ENCODE measurements around the gene PPP4R2.

DNA sequence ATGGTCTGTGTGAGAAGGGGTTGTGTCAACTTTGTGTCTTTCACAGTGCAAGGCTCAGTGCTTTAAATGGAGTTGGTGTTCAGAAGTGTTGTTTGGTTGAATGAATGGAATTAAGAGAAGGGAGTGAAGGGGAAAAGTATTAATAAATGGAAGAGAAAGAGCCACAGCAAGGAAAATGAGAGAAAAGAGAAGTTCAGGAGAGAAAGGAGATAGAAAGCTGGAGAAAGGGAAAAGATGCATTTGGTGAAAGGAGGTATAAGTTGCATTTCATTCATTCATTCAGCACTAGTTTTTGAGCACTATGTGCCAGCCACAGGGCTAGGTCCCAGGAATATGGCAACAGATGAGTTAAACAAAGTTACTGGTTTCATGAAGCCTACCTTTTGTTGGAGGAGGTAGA is 34.3 kb upstream of the PPP4R2 start:
- TF ChIP-seq, protein P1, sequence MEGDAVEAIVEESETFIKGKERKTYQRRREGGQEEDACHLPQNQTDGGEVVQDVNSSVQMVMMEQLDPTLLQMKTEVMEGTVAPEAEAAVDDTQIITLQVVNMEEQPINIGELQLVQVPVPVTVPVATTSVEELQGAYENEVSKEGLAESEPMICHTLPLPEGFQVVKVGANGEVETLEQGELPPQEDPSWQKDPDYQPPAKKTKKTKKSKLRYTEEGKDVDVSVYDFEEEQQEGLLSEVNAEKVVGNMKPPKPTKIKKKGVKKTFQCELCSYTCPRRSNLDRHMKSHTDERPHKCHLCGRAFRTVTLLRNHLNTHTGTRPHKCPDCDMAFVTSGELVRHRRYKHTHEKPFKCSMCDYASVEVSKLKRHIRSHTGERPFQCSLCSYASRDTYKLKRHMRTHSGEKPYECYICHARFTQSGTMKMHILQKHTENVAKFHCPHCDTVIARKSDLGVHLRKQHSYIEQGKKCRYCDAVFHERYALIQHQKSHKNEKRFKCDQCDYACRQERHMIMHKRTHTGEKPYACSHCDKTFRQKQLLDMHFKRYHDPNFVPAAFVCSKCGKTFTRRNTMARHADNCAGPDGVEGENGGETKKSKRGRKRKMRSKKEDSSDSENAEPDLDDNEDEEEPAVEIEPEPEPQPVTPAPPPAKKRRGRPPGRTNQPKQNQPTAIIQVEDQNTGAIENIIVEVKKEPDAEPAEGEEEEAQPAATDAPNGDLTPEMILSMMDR (conservative IDR thresholded peaks at IDR 0.05), result no peak
- TF ChIP-seq EZH2 (IDR thresholded peaks at IDR 0.05; ENCODE audit: low read depth), result no peak
